Head of caudate nucleus (tissue), 42 donors: ENCODE results near the gene EIF2B4.

ENCODE experiments used
- DNase-seq, 42 donors: peaks; one replicate each; pipeline versions ENCODE4 v3.0.0 to v3.0.0-alpha.2; 2020 to 2021; ENCODE audit warnings: mixed read lengths in 7 of 42
- intact Hi-C: fragments of 100-400 bp; cut with DNase I; formaldehyde crosslinking; loops from one replicate; pipeline ENCODE4 v1.15.0; 2022

EIF2B4 gene

GRCh38 chr2:27370026-27370815, at the start of gene EIF2B4, which contains the start of gene SNX17:
Gene EIF2B4, minus strand, starts transcription at chr2:27370338. Its CDS starts 24 bp downstream, at chr2:27370314.
Gene SNX17, plus strand, starts transcription at chr2:27370616. Its CDS starts 128 bp downstream, at chr2:27370744.
- peak; percentile 97 to 100 (median 100) for DNase-seq
- intact Hi-C loops = loop anchor here (1.0 to 5.0 kb wide), 4 partner anchors 10 to 158 kb away; partner anchors contain the start of genes ATRAID, GTF3C2, NRBP1 and SLC5A6

GRCh38 chr2:27416151-27416550, 46.0 kb upstream of the EIF2B4 start:
- no peak for DNase-seq
- intact Hi-C loops = no loop called here

- no peak for DNase-seq
- intact Hi-C loops = no loop called here
These were observed 42.4 kb upstream of the EIF2B4 start for GRCh38 chr2:27412419-27413152.

- intact Hi-C loops = loop anchor here (1.0 to 2.0 kb wide), 2 partner anchors 19 to 29 kb away; partner anchors contain the start of genes NRBP1 and ZNF513
- peak; percentile 90 to 99 (median 98) for DNase-seq
These were observed 39.4 kb upstream of the EIF2B4 start, which contains the start of gene PPM1G for GRCh38 chr2:27409321-27410073. Gene PPM1G, minus strand, starts transcription at chr2:27409591. Its CDS starts 169 bp downstream, at chr2:27409422.

GRCh38 chr2:27408601-27409320, 38.6 kb upstream of the EIF2B4 start:
- DNase-seq = peak in 7 of 42 donors; percentile 6 to 43 (median 17)
- intact Hi-C loops = loop anchor here (1.0 to 2.0 kb wide), 2 partner anchors 20 to 28 kb away; partner anchors contain the start of genes NRBP1 and ZNF513

GRCh38 chr2:27407798-27408491, 37.8 kb upstream of the EIF2B4 start:
- peak in 12 of 42 donors; percentile 6 to 43 (median 16) for DNase-seq
- intact Hi-C loops = loop anchor here (2.0 kb wide), 1 partner anchor 21 kb away; the partner anchor contains the start of gene NRBP1

GRCh38 chr2:27400348-27401135, 30.4 kb upstream of the EIF2B4 start:
- DNase-seq = no peak
- intact Hi-C loops = no loop called here

GRCh38 chr2:27398962-27399361, 28.8 kb upstream of the EIF2B4 start:
- no peak for DNase-seq
- intact Hi-C loops = no loop called here

- no peak for DNase-seq
- intact Hi-C loops = no loop called here
These were observed 23.1 kb upstream of the EIF2B4 start for GRCh38 chr2:27393225-27393624.

- intact Hi-C loops = no loop called here
- no peak for DNase-seq
These were observed 20.9 kb upstream of the EIF2B4 start for GRCh38 chr2:27390822-27391679.

GRCh38 chr2:27381577-27382181, 11.5 kb upstream of the EIF2B4 start:
- intact Hi-C loops = no loop called here
- DNase-seq = no peak

- peak; percentile 95 to 99 (median 98) for DNase-seq
- intact Hi-C loops = loop anchor here (1.0 kb wide), 2 partner anchors 11 to 28 kb away; partner anchors contain the start of genes EIF2B4, PPM1G and SNX17
These were observed 10.7 kb upstream of the EIF2B4 start, which contains the start of gene ZNF513 for GRCh38 chr2:27380626-27381545. Gene ZNF513, minus strand, starts transcription at chr2:27380734. Its CDS starts 208 bp downstream, at chr2:27380526.

- intact Hi-C loops = loop anchor here (1.0 kb wide), 2 partner anchors 10 to 29 kb away; partner anchors contain the start of genes EIF2B4, PPM1G and SNX17
- peak in 41 of 42 donors; percentile 39 to 89 (median 74) for DNase-seq
These were observed 9.9 kb upstream of the EIF2B4 start for GRCh38 chr2:27379836-27380625.
